ENCODE data around the gene GRM8.

The GRM8 gene

GRCh38 chr7:126449611-126450268, 803.0 kb downstream of the GRM8 start:
- H3K27me3 ChIP-seq (ENCODE audit: insufficient read depth, low read length, poor library complexity), result no peaks in the 10 kb centered on the region
- H2AFZ ChIP-seq (ENCODE audit: low read depth, low read length), result no peak overlapping the region
- H3K27ac ChIP-seq (ENCODE audit: low read length), result no peak overlapping the region
- no peak overlapping the region for H3K9ac ChIP-seq (ENCODE audit: low read depth, low read length)
- no peak overlapping the region for H3K4me3 ChIP-seq (ENCODE audit: low read depth in 1 of 2, low read length in 2 of 2)
- DNase-seq (no peak), ATAC-seq (ENCODE audit: insufficient read depth, low read depth) (no peak)
- H4K20me1 ChIP-seq (ENCODE audit: insufficient read depth, low read length), result no peaks in the 10 kb centered on the region
- no peaks in the 10 kb centered on the region for H3K36me3 ChIP-seq (ENCODE audit: insufficient read depth, low read length)
- H3K9me3 ChIP-seq (ENCODE audit: insufficient read depth, low read length, severe bottlenecking), result no peaks in the 10 kb centered on the region
- TF ChIP-seq EZH2 (IDR thresholded peaks at IDR 0.05; ENCODE audit: borderline replicate concordance, low read depth, low read length, severe bottlenecking), result no peak
- TF ChIP-seq CTCF (IDR thresholded peaks at IDR 0.05; ENCODE audit: borderline replicate concordance, extremely low read depth, low read length, poor library complexity, severe bottlenecking), result no peak
- H3K79me2 ChIP-seq (ENCODE audit: insufficient read depth, low read length), result no peaks in the 10 kb centered on the region
- H3K4me2 ChIP-seq (ENCODE audit: insufficient read depth, low read length), result no peak overlapping the region
- no peaks in the 10 kb centered on the region for H3K4me1 ChIP-seq (ENCODE audit: insufficient read depth, low read length)

GRCh38 chr7:126447984-126448383, 804.8 kb downstream of the GRM8 start:
- H3K9me3 ChIP-seq (ENCODE audit: insufficient read depth, low read length, severe bottlenecking), result no peaks in the 10 kb centered on the region
- no peak overlapping the region for H3K4me3 ChIP-seq (ENCODE audit: low read depth in 1 of 2, low read length in 2 of 2)
- H3K4me2 ChIP-seq (ENCODE audit: insufficient read depth, low read length), result no peak overlapping the region
- H3K36me3 ChIP-seq (ENCODE audit: insufficient read depth, low read length), result no peaks in the 10 kb centered on the region
- no peaks in the 10 kb centered on the region for H3K4me1 ChIP-seq (ENCODE audit: insufficient read depth, low read length)
- no peaks in the 10 kb centered on the region for H3K79me2 ChIP-seq (ENCODE audit: insufficient read depth, low read length)
- no peak overlapping the region for H2AFZ ChIP-seq (ENCODE audit: low read depth, low read length)
- DNase-seq, result no peak
- H3K9ac ChIP-seq (ENCODE audit: low read depth, low read length), result no peak overlapping the region
- H3K27ac ChIP-seq (ENCODE audit: low read length), result no peak overlapping the region
- no peaks in the 10 kb centered on the region for H4K20me1 ChIP-seq (ENCODE audit: insufficient read depth, low read length)
- ATAC-seq (ENCODE audit: insufficient read depth, low read depth), result no peak
- H3K27me3 ChIP-seq (ENCODE audit: insufficient read depth, low read length, poor library complexity), result no peaks in the 10 kb centered on the region
- TF ChIP-seq CTCF (IDR thresholded peaks at IDR 0.05; ENCODE audit: borderline replicate concordance, extremely low read depth, low read length, poor library complexity, severe bottlenecking), result no peak
- TF ChIP-seq EZH2 (IDR thresholded peaks at IDR 0.05; ENCODE audit: borderline replicate concordance, low read depth, low read length, severe bottlenecking), result no peak

- TF ChIP-seq EZH2 (IDR thresholded peaks at IDR 0.05; ENCODE audit: borderline replicate concordance, low read depth, low read length, severe bottlenecking), result no peak
- TF ChIP-seq CTCF (IDR thresholded peaks at IDR 0.05; ENCODE audit: borderline replicate concordance, extremely low read depth, low read length, poor library complexity, severe bottlenecking), result no peak
- DNase-seq (no peak), ATAC-seq (ENCODE audit: insufficient read depth, low read depth) (no peak)
- Histone ChIP-seq H3K9me3 (ENCODE audit: insufficient read depth, low read length, severe bottlenecking) (no peaks in the 10 kb centered on the region), H3K36me3 (ENCODE audit: insufficient read depth, low read length) (no peaks in the 10 kb centered on the region), H3K27me3 (ENCODE audit: insufficient read depth, low read length, poor library complexity) (no peaks in the 10 kb centered on the region), H3K4me1 (ENCODE audit: insufficient read depth, low read length) (no peaks in the 10 kb centered on the region), H4K20me1 (ENCODE audit: insufficient read depth, low read length) (no peaks in the 10 kb centered on the region), H3K4me3 (ENCODE audit: low read depth in 1 of 2, low read length in 2 of 2) (no peak overlapping the region), H3K79me2 (ENCODE audit: insufficient read depth, low read length) (no peaks in the 10 kb centered on the region), H3K27ac (ENCODE audit: low read length) (no peak overlapping the region), H2AFZ (ENCODE audit: low read depth, low read length) (no peak overlapping the region), H3K9ac (ENCODE audit: low read depth, low read length) (no peak overlapping the region), H3K4me2 (ENCODE audit: insufficient read depth, low read length) (no peak overlapping the region)
Observed at GRCh38 chr7:126445991-126446390, 806.8 kb downstream of the GRM8 start.

Data from DND-41 (cell line).